ENCODE measurements around the gene FSTL1.

- no peak for TF ChIP-seq CTCF (IDR thresholded peaks at IDR 0.05)
- TF ChIP-seq POLR2A (IDR thresholded peaks at IDR 0.05), result no peak
These were observed 21.5 kb upstream of the FSTL1 start for GRCh38 chr3:120472121-120472844.

Measured in uterus (tissue), 2 donors.